ENCODE data around the gene PLEKHG2. TPM values are rescaled to one million over a fixed set of nuclear protein-coding genes. Genes with fewer than 3 reads are reported as not detected.
A peak's percentile ranks its signal among the peaks of the same experiment; 100 is the strongest.

The PLEKHG2 gene
- total and polyA plus RNA-seq, 9 of the 15 experiments (the other 6 are each of a cell fraction or from before 2014, with no cell fraction given) = 0.98 to 45.7 (median 9.8) TPM

DNA sequence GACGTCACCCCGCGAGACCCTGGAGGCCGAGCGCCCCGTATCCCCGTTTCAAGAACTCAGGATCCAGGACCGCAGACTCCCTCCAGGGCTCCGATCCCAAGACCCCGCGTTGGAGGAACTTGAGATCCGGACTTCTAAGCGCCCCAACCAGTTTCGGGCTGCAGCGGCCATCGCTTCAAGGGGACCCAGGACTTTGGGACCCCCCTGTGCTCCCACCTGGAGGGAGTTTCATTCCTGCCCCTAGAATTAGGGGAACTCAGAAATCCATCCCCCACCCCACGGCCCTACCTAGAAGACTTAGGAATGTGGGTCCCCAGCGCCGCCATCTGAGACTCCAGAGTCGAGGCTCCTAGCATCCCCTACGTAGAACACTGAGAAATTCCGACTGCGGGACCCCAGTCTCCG, 400 bp downstream of the PLEKHG2 start (continued):
- TF ChIP-seq JUN (IDR thresholded peaks at IDR 0.05; ENCODE audit: borderline replicate concordance, low read depth, low read length) = no peak
- TF ChIP-seq JUN (CRISPR knock-in tag; IDR thresholded peaks at IDR 0.05; ENCODE audit: borderline replicate concordance) = 0 out of 2 replicates have a peak, but pooled peaks have one; percentile 38
- TF ChIP-seq FOXK1 (CRISPR knock-in tag; IDR thresholded peaks at IDR 0.05; ENCODE audit: borderline replicate concordance) = no peak
- 0 out of 2 replicates have a peak, but pooled peaks have one; percentile 39 for TF ChIP-seq ZNF282 (CRISPR knock-in tag; IDR thresholded peaks at IDR 0.05)
- 0 out of 2 replicates have a peak, but pooled peaks have one; percentile 5 for TF ChIP-seq NCOR1 (IDR thresholded peaks at IDR 0.05)
- no peak for TF ChIP-seq BRF1 (IDR thresholded peaks at IDR 0.05; ENCODE audit: borderline replicate concordance, extremely low read depth, insufficient read length)
- 0 out of 2 replicates have a peak, but pooled peaks have one; percentile 28 for TF ChIP-seq SMARCA5 (IDR thresholded peaks at IDR 0.05)
- TF ChIP-seq, protein P1, sequence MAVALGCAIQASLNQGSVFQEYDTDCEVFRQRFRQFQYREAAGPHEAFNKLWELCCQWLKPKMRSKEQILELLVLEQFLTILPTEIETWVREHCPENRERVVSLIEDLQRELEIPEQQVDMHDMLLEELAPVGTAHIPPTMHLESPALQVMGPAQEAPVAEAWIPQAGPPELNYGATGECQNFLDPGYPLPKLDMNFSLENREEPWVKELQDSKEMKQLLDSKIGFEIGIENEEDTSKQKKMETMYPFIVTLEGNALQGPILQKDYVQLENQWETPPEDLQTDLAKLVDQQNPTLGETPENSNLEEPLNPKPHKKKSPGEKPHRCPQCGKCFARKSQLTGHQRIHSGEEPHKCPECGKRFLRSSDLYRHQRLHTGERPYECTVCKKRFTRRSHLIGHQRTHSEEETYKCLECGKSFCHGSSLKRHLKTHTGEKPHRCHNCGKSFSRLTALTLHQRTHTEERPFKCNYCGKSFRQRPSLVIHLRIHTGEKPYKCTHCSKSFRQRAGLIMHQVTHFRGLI (CRISPR knock-in tag; IDR thresholded peaks at IDR 0.05) = no peak
- TF ChIP-seq ZNF165 (CRISPR knock-in tag; IDR thresholded peaks at IDR 0.05; ENCODE audit: borderline replicate concordance) = 0 out of 2 replicates have a peak, but pooled peaks have one; percentile 45
- no peak for TF ChIP-seq FOXJ3 (CRISPR knock-in tag; IDR thresholded peaks at IDR 0.05)
- no peak for TF ChIP-seq PHTF2 (CRISPR knock-in tag; IDR thresholded peaks at IDR 0.05)
- TF ChIP-seq FOXP1 (CRISPR knock-in tag; IDR thresholded peaks at IDR 0.05) = peak; percentile 75; the same call in 1 of the 2 replicates
